Erythroblast (primary cell): Measurements from ENCODE around the gene CAGE1.

Experiments
- GATA1 ChIP-seq: IDR thresholded peaks from 2 replicates; pipeline ENCODE4 v1.6.1; 2011; ENCODE audit warnings: low read depth, mild to moderate bottlenecking, control low read depth, low read length, moderate library complexity
- POLR2A ChIP-seq: IDR thresholded peaks from 2 replicates; pipeline ENCODE4 v1.6.1; 2011; ENCODE audit warnings: mild to moderate bottlenecking, low read length

DNA sequence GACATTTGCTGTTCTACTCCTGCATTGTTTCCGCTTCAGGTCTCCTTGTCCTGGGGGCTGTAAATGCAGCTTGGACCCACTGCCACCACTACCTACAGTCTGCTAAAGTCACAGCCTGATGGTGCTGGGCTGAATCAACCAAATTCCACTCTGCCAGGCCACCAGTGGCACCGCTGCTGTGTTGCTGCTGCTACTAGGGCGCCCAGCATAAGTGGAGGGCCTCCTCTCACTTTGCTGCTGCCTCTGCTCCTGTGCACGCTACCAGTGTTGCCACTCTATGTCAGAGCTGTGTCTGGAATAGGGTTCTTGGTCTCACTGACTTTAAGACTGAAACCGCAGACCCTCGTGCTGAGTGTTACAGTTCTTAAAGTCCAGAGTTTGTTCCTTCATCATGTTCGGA, 75.1 kb downstream of the CAGE1 start:
- TF ChIP-seq POLR2A (no peak), GATA1 (no peak)
